Right cardiac atrium (tissue), 5 donors: ENCODE measurements around the gene RFPL3. TPM values are rescaled to one million over a fixed set of nuclear protein-coding genes. Genes with fewer than 3 reads are reported as not detected.
"Not testable (repeated sequence)": the region's sequence is repeated elsewhere in the genome, so short reads cannot be mapped to it uniquely, and the experiment has no call there.

Source experiments
- ATAC-seq, 2 donors: fragments of 200-7000 bp; cut with Tn5 transposase; one replicate each; pipeline versions ENCODE4 v1.8.0 to v1.9.1; 2020; ENCODE audit warnings: moderate library complexity in 2 of 2, mild to moderate bottlenecking in 1 of 2
- DNase-seq, 3 donors: peaks; one replicate each; pipeline ENCODE4 v3.0.0-alpha.2; 2020
- H3K27ac ChIP-seq: one replicate; pipeline ENCODE4 v1.5.1; 2013; ENCODE audit warnings: mild to moderate bottlenecking, low read length, control low read depth, moderate library complexity
- H3K27me3 ChIP-seq: one replicate; pipeline ENCODE4 v1.6.1; 2013; ENCODE audit not compliant: control insufficient read depth, insufficient read depth
- H3K4me1 ChIP-seq: one replicate; pipeline ENCODE4 v1.6.1; 2013; ENCODE audit warnings: low read length; ENCODE audit not compliant: control insufficient read depth, insufficient read depth
- H3K4me3 ChIP-seq: one replicate; pipeline ENCODE4 v1.5.1; 2013; ENCODE audit warnings: low read length, control low read depth
- H3K9me3 ChIP-seq: one replicate; pipeline ENCODE4 v1.6.1; 2013; ENCODE audit warnings: low read length; ENCODE audit not compliant: control insufficient read depth
- WGBS: extraction: QIAGEN DNeasy Blood & Tissue Kit; methylation state at CpG from one replicate; pipeline ENCODE4 v1.1.7; 2013; 5-methylcytosine and 5-hydroxymethylcytosine counted together
- intact Hi-C, 4 donors: fragments of 100-400 bp; cut with DNase I; formaldehyde crosslinking; loops; one replicate each; pipeline versions ENCODE4 v1.11.0 to v1.14.0; 2022 to 2023
- polyA plus RNA-seq: library from polyadenylated mRNA; stranded (reverse); fragments of 200-250 nt; gene quantifications from one replicate; pipeline ENCODE4 v1.2.3, GENCODE V29; 2013
- total RNA-seq, 4 donors: library from RNA; stranded (reverse); fragmentation: NEBNext Ultra II Directional; extraction: Animal tissue kit (Norgen Biotek cat#: 25700); gene quantifications; one replicate each; pipeline ENCODE4 v1.2.1, GENCODE V29; 2021
- donor health status: healthy with polysubstance abuse.
- donor health status: DM: no; HTN: yes; CAD: no.
- donor health status: DM: no; HTN: no; CAD: no.
- donor health status: DM: no; HTN: yes; CAD: no; lungs with severe emphysema.
- donor health status: DM: yes; HTN: yes; CAD: no.

Gene RFPL3
- total and polyA plus RNA-seq, 5 donors = not detected

DNA sequence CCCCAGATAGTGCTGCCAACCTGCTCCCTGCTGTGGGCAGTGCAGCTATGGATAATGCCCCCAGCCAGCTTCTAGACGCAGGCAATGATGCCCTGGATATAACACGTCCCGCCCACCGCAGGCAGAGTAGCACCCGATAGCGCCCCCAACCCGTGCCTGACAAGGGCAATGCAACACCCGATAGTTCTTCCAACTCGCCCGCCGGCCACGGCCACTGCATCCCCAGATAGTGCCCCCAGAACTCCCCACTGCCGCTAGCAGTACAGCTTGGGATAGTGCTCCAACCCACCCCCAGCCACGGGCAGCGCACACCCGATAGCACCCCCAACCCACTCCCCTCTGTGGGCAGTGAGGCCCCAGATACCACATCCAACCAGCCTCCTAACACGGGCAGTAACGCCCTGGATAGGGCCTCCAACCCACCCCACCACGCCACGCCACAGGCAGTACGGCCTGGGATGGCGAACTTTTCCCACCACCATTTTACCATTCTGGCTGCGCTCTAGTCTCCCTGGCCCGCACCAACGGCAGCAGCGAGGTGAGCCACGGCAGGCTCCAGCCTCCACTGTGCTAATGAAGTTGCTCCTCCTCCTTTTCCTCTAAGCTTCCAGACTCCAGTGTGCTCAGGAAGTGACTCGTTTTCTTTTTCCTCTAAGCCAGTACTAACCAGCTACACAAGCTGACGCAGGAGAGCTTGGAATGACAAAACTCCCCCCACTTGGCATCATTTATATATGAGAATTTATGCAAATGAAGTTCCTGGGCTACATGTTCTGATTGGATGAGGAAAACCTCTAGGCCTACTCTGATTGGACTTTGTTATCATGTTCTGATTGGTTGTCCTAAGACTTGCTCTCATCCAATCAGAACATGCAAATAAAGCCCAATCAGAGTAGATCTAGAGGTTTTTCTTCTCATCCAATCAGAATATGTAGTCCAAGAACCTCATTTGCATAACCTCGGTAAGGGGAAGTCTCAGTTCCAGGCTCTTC, 3.0 kb upstream of the RFPL3 start:
- intact Hi-C loops = no loop called here
- no peak for DNase-seq
- Histone ChIP-seq H3K27ac (no peak overlapping the region), H3K4me1 (no peaks in the 10 kb centered on the region), H3K4me3 (no peak overlapping the region), H3K27me3 (no peaks in the 10 kb centered on the region), H3K9me3 (no peaks in the 10 kb centered on the region)
- peak; percentile 30 to 49 for ATAC-seq
- 74% methylated on average over 30 of the region's 30 CpGs for WGBS

DNA sequence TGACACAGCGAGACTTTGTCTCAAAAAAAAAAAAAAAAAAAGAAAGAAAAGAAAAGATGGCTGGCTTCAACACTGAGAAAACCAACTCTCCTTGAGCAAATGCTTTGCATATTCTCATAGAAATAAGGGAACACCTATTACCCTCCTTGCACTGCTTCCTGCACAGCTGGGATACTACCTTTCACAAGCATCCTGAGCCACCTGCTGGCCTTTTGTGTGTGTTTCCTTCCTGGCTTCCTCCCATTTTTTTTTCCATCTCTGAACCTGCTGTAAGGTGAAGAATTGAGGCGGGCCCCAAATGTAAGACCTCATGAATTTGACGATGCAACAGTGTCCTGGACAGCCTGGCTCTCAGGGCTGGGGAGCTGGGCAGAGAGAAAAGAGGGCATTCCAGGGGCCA, 1.9 kb upstream of the RFPL3 start:
- H3K27me3 ChIP-seq = no peaks in the 10 kb centered on the region
- H3K4me3 ChIP-seq = no peak overlapping the region
- H3K4me1 ChIP-seq = no peaks in the 10 kb centered on the region
- no peak for ATAC-seq
- no peak overlapping the region for H3K27ac ChIP-seq
- DNase-seq = no peak
- intact Hi-C loops = no loop called here
- H3K9me3 ChIP-seq = no peaks in the 10 kb centered on the region
- WGBS = 87% methylated on average over 3 of the region's 3 CpGs

GRCh38 chr22:32360096-32360495, 2.4 kb downstream of the RFPL3 start:
- intact Hi-C loops = not testable (repeated sequence)

DNA sequence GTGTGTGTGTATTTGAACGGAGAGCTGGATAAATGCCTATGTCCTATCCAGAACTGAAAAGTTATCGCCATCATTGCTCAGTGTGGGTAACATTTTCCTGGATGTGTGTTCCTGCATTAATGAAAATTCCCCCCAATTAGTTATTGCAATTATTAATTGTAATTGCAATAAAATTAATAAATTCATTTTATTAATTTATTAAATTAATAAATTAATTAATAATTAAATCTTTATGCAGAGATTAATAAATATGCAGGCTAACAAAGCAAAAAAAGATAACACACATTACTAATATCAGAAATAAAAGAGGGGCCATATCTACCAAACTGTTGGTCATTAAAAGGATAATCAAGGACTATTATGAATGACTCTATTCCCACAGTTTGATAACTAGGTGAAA, 3.6 kb downstream of the RFPL3 start:
- Histone ChIP-seq H3K27ac (no peak overlapping the region), H3K4me3 (no peak overlapping the region), H3K9me3 (no peaks in the 10 kb centered on the region), H3K4me1 (no peaks in the 10 kb centered on the region), H3K27me3 (no peaks in the 10 kb centered on the region)
- intact Hi-C loops = no loop called here
- DNase-seq (no peak), ATAC-seq (no peak)
- 64% methylated on average over 2 of the region's 2 CpGs for WGBS

More at GRCh38 chr22:32360096-32360495, 2.4 kb downstream of the RFPL3 start:
- not testable (repeated sequence) for ATAC-seq, H3K9me3 ChIP-seq, DNase-seq, H3K4me1 ChIP-seq, H3K27ac ChIP-seq, H3K27me3 ChIP-seq, H3K4me3 ChIP-seq
- WGBS = 82% methylated on average over 11 of the region's 11 CpGs

DNA sequence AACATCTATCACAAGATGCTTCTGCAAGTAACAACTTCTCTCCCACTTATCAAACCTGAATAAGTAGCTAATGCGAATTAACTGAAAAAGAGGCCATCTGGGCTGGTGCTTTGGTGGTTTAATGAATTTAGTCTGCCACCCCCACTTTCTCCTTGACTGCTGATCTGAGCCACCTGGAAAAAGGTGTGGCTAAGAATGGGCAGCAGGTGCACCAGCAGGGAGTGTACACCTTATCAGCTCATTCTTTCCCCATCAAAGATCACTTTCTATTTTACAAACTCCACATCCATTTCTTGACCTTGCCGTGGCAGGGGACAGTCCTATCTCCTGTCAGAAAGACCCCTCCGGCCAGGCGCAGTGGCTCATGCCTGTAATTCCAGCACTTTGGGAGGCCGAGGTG, 6.5 kb downstream of the RFPL3 start:
- H3K4me1 ChIP-seq = no peaks in the 10 kb centered on the region
- H3K9me3 ChIP-seq = no peaks in the 10 kb centered on the region
- no peak overlapping the region for H3K27ac ChIP-seq
- H3K4me3 ChIP-seq = no peak overlapping the region
- H3K27me3 ChIP-seq = no peaks in the 10 kb centered on the region
- 77% methylated on average over 5 of the region's 5 CpGs for WGBS
- ATAC-seq (no peak), DNase-seq (no peak)
- intact Hi-C loops = no loop called here

- DNase-seq (no peak), ATAC-seq (no peak)
- intact Hi-C loops = no loop called here
- Histone ChIP-seq H3K9me3 (no peaks in the 10 kb centered on the region), H3K27me3 (no peaks in the 10 kb centered on the region), H3K4me1 (no peaks in the 10 kb centered on the region), H3K4me3 (no peak overlapping the region), H3K27ac (no peak overlapping the region)
- 70% methylated on average over 7 of the region's 7 CpGs for WGBS
Observed at GRCh38 chr22:32375678-32376450, 18.2 kb downstream of the RFPL3 start.

- ATAC-seq (no peak), DNase-seq (no peak)
- Histone ChIP-seq H3K27me3 (no peaks in the 10 kb centered on the region), H3K27ac (no peak overlapping the region), H3K9me3 (no peaks in the 10 kb centered on the region), H3K4me1 (no peaks in the 10 kb centered on the region), H3K4me3 (no peak overlapping the region)
- intact Hi-C loops = no loop called here
- WGBS = 74% methylated on average over 5 of the region's 5 CpGs
Observed at GRCh38 chr22:32376681-32377080, 19.0 kb downstream of the RFPL3 start.

DNA sequence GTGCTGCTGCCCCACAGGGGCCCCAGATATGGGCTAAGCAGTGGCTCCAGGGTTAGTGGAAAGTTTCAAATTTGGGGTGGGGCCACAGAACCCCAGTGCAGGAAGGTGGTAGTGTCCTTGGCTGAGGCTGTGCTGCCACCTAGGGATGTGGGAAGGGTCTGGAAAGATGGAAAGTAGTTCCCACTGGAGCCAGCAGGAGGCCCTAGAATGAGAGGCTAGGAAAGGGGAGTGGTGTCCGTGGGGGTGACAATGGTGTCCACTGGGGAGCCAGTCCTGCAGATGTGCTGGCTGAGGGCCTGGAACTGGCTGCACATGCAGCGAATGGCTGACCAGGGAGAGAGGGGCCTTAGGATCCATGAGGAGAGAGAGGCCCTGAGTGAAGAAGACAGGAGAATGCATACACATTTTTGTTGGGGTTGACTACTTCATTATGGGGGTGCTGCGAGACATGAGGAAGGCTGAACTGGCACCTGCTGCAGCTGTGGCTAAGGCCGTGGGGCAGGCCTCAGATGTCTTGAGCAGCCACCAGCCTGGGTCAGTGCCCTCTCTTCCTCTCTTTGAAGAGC, 21.1 kb downstream of the RFPL3 start:
- DNase-seq (no peak), ATAC-seq (no peak)
- no peak overlapping the region for H3K4me3 ChIP-seq
- intact Hi-C loops = no loop called here
- H3K4me1 ChIP-seq = no peaks in the 10 kb centered on the region
- no peaks in the 10 kb centered on the region for H3K9me3 ChIP-seq
- H3K27ac ChIP-seq = no peak overlapping the region
- H3K27me3 ChIP-seq = no peaks in the 10 kb centered on the region
- 36% methylated on average over 4 of the region's 4 CpGs for WGBS

GRCh38 chr22:32380991-32381390, 23.3 kb downstream of the RFPL3 start:
- intact Hi-C loops = loop anchor here in 1 of 4 donors (10.0 kb wide), 1 partner anchor 406 kb away; no protein-coding TSS in a partner anchor
- 68% methylated on average over 5 of the region's 5 CpGs for WGBS
- no peak for DNase-seq

GRCh38 chr22:32385681-32386080, 28.0 kb downstream of the RFPL3 start:
- DNase-seq (no peak), ATAC-seq (no peak)
- intact Hi-C loops = loop anchor here in 1 of 4 donors (10.0 kb wide), 1 partner anchor 411 kb away; no protein-coding TSS in a partner anchor
- Histone ChIP-seq H3K4me1 (no peaks in the 10 kb centered on the region), H3K27ac (no peak overlapping the region), H3K4me3 (no peak overlapping the region), H3K27me3 (no peaks in the 10 kb centered on the region), H3K9me3 (no peaks in the 10 kb centered on the region)
- WGBS = 98% methylated on average over 1 of the region's 1 CpG

More at GRCh38 chr22:32380991-32381390, 23.3 kb downstream of the RFPL3 start:
- Histone ChIP-seq H3K27me3 (no peaks in the 10 kb centered on the region), H3K4me3 (no peak overlapping the region), H3K9me3 (no peaks in the 10 kb centered on the region), H3K27ac (no peak overlapping the region), H3K4me1 (no peaks in the 10 kb centered on the region)
- no peak for ATAC-seq

- H3K9me3 ChIP-seq = no peaks in the 10 kb centered on the region
- H3K27ac ChIP-seq = no peak overlapping the region
- ATAC-seq (no peak), DNase-seq (no peak)
- intact Hi-C loops = loop anchor here in 1 of 4 donors (10.0 kb wide), 1 partner anchor 415 kb away; no protein-coding TSS in a partner anchor
- H3K27me3 ChIP-seq = no peaks in the 10 kb centered on the region
- H3K4me3 ChIP-seq = no peak overlapping the region
- WGBS = 83% methylated on average over 4 of the region's 4 CpGs
- H3K4me1 ChIP-seq = no peaks in the 10 kb centered on the region
Observed at GRCh38 chr22:32389685-32390084, 32.0 kb downstream of the RFPL3 start.
